Esophagus muscularis mucosa (tissue), 4 donors: ENCODE results near the gene DNAJC6. TPM values are rescaled to one million over a fixed set of nuclear protein-coding genes. Genes with fewer than 3 reads are reported as not detected.

Experiments used
- DNase-seq: peaks from one replicate; pipeline ENCODE4 v3.0.0-alpha.2; 2017; ENCODE audit errors: extremely low spot score
- H3K27ac ChIP-seq, 4 donors: fragments of 200-600 bp; sonication (generic); replicated peaks in 1 of 4; 1 replicate in 3 of 4; 2 replicates in 1 of 4; pipeline ENCODE4 v1.5.1; 2016 to 2019; ENCODE audit warnings: mild to moderate bottlenecking in 1 of 4
- H3K27me3 ChIP-seq, 4 donors: fragments of 200-600 bp; sonication (generic); one replicate each; pipeline versions ENCODE4 v1.5.1 to v1.6.0; 2016 to 2019
- H3K36me3 ChIP-seq, 4 donors: fragments of 200-600 bp; sonication (generic); one replicate each; pipeline ENCODE4 v1.5.1; 2016 to 2019
- H3K4me1 ChIP-seq, 4 donors: fragments of 200-600 bp; sonication (generic); one replicate each; pipeline ENCODE4 v1.5.1; 2016 to 2019
- H3K4me3 ChIP-seq, 4 donors: fragments of 200-600 bp; sonication (generic); 1 replicate in 2 of 4; 2 replicates in 2 of 4; pipeline ENCODE4 v1.5.1; 2016 to 2019; ENCODE audit warnings: mild to moderate bottlenecking in 4 of 4, moderate library complexity in 1 of 4
- H3K9me3 ChIP-seq, 4 donors: fragments of 200-600 bp; sonication (generic); 1 replicate in 3 of 4; 2 replicates in 1 of 4; pipeline ENCODE4 v1.5.1; 2016 to 2019
- EP300 ChIP-seq: sonication (generic); formaldehyde crosslinking; IDR thresholded peaks from one replicate; pipeline ENCODE4 v1.6.1; 2017; ENCODE audit warnings: antibody characterized with exemption
- POLR2A ChIP-seq: fragments of 450-650 bp; IDR thresholded peaks from one replicate; pipeline ENCODE4 v1.6.1; 2017; ENCODE audit warnings: antibody characterized with exemption, moderate library complexity, mild to moderate bottlenecking, low read depth
- POLR2AphosphoS5 ChIP-seq, 2 donors: sonication (generic); formaldehyde crosslinking; IDR thresholded peaks; one replicate each; pipeline ENCODE4 v1.6.1; 2017; ENCODE audit warnings: antibody characterized with exemption in 2 of 2
- WGBS: methylation state at CpG from one replicate; pipeline ENCODE4 v1.1.5; 2018; 5-methylcytosine and 5-hydroxymethylcytosine counted together
- intact Hi-C: fragments of 100-400 bp; cut with DNase I; formaldehyde crosslinking; loops from one replicate; pipeline ENCODE4 v1.15.1; 2023
- total RNA-seq, 4 donors: library from RNA; depleted of rRNA; stranded (reverse); fragments of >200 nt; gene quantifications; one replicate each; pipeline versions ENCODE4 v1.1.0 to v1.2.1, GENCODE V29; 2016
- TF ChIP-seq, protein P1 (sequence below), 3 experiments: fragments of 200-600 bp in 2 of 3; fragments of 450-650 bp in 1 of 3; sonication (generic) in 2 of 3; IDR thresholded peaks; one replicate each; pipeline ENCODE4 v1.5.1; 2017 to 2019; ENCODE audit warnings: antibody characterized with exemption in 3 of 3, mild to moderate bottlenecking in 2 of 3, moderate library complexity in 1 of 3

DNAJC6 gene
- total RNA-seq, 4 donors from 2014 or later: 3.7 to 8.3 (median 4.4) TPM

- no peak for DNase-seq
- Histone ChIP-seq H3K36me3 (peaks cover 6 to 22% (median 20%) of the 10 kb centered on the region in 4 donors), H3K27ac (peak overlapping the region in 3 of 4 donors; percentile 94 to 99 (median 98)), H3K27me3 (no peaks in the 10 kb centered on the region), H3K4me3 (peak overlapping the region; percentile 82 to 93 (median 88)), H3K9me3 (no peaks in the 10 kb centered on the region), H3K4me1 (peaks cover 14 to 57% (median 50%) of the 10 kb centered on the region in 4 donors)
- TF ChIP-seq, protein P1, sequence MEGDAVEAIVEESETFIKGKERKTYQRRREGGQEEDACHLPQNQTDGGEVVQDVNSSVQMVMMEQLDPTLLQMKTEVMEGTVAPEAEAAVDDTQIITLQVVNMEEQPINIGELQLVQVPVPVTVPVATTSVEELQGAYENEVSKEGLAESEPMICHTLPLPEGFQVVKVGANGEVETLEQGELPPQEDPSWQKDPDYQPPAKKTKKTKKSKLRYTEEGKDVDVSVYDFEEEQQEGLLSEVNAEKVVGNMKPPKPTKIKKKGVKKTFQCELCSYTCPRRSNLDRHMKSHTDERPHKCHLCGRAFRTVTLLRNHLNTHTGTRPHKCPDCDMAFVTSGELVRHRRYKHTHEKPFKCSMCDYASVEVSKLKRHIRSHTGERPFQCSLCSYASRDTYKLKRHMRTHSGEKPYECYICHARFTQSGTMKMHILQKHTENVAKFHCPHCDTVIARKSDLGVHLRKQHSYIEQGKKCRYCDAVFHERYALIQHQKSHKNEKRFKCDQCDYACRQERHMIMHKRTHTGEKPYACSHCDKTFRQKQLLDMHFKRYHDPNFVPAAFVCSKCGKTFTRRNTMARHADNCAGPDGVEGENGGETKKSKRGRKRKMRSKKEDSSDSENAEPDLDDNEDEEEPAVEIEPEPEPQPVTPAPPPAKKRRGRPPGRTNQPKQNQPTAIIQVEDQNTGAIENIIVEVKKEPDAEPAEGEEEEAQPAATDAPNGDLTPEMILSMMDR (IDR thresholded peaks at IDR 0.05): no peak
- TF ChIP-seq EP300: no peak
- TF ChIP-seq POLR2A: no peak
- no peak for TF ChIP-seq POLR2AphosphoS5 (IDR thresholded peaks at IDR 0.05)
- 93% methylated on average over 12 of the region's 12 CpGs for WGBS
- intact Hi-C loops: loop anchor here (5.0 to 10.0 kb wide), 2 partner anchors 168 to 270 kb away; no protein-coding TSS in a partner anchor
These were observed 113.2 kb downstream of the DNAJC6 start for GRCh38 chr1:65422241-65423203.

GRCh38 chr1:65423884-65424572 is 114.7 kb downstream of the DNAJC6 start:
- DNase-seq: no peak
- Histone ChIP-seq H3K27ac (no peak overlapping the region), H3K27me3 (no peaks in the 10 kb centered on the region), H3K4me1 (peaks cover 14 to 58% (median 50%) of the 10 kb centered on the region in 4 donors), H3K9me3 (no peaks in the 10 kb centered on the region), H3K4me3 (no peak overlapping the region), H3K36me3 (peaks cover 6 to 32% (median 26%) of the 10 kb centered on the region in 4 donors)
- intact Hi-C loops: loop anchor here (5.0 to 10.0 kb wide), 2 partner anchors 169 to 272 kb away; no protein-coding TSS in a partner anchor
- TF ChIP-seq POLR2AphosphoS5 (IDR thresholded peaks at IDR 0.05): peak in 1 of 2 donors; percentile 46
- TF ChIP-seq POLR2A: no peak
- WGBS: 83% methylated on average over 2 of the region's 2 CpGs

DNA sequence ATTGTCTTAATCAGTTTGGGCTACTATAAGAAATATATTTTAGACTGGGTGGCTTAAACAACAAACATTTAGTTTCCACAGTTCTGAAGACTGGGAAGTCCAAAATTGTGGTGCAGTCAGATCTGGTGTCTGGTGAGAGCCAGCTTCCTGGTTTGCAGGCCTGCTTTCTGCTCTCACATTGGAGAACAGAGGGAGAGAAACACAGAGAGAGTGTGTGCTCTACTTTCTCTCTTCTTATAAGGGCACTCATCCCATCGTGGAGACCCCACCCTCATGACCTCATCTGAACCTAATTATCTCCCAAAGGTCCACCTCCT is 115.2 kb downstream of the DNAJC6 start:
- intact Hi-C loops: loop anchor here (5.0 to 10.0 kb wide), 2 partner anchors 170 to 272 kb away; no protein-coding TSS in a partner anchor
- H3K36me3 ChIP-seq: peaks cover 6 to 32% (median 26%) of the 10 kb centered on the region in 4 donors
- no peak overlapping the region for H3K4me3 ChIP-seq
- no peak for DNase-seq
- 50% methylated on average over 1 of the region's 1 CpG for WGBS
- H3K27ac ChIP-seq: no peak overlapping the region
- no peaks in the 10 kb centered on the region for H3K9me3 ChIP-seq
- peaks cover 14 to 58% (median 48%) of the 10 kb centered on the region in 4 donors for H3K4me1 ChIP-seq
- H3K27me3 ChIP-seq: no peaks in the 10 kb centered on the region
- TF ChIP-seq POLR2A (no peak), EP300 (no peak), POLR2AphosphoS5 (IDR thresholded peaks at IDR 0.05) (no peak)
- TF ChIP-seq, protein P1 (IDR thresholded peaks at IDR 0.05): no peak

- 95% methylated on average over 2 of the region's 2 CpGs for WGBS
- Histone ChIP-seq H3K36me3 (peaks cover 6 to 35% (median 30%) of the 10 kb centered on the region in 4 donors), H3K27me3 (no peaks in the 10 kb centered on the region), H3K4me3 (no peak overlapping the region), H3K27ac (no peak overlapping the region), H3K4me1 (peaks cover 14 to 60% (median 48%) of the 10 kb centered on the region in 4 donors), H3K9me3 (no peaks in the 10 kb centered on the region)
- intact Hi-C loops: loop anchor here (10.0 kb wide), 1 partner anchor 170 kb away; no protein-coding TSS in a partner anchor
- DNase-seq: no peak
- TF ChIP-seq, protein P1 (IDR thresholded peaks at IDR 0.05): no peak
- TF ChIP-seq EP300: no peak
- no peak for TF ChIP-seq POLR2A
- no peak for TF ChIP-seq POLR2AphosphoS5 (IDR thresholded peaks at IDR 0.05)
These were observed 115.7 kb downstream of the DNAJC6 start for GRCh38 chr1:65425006-65425405.
